ENCODE measurements around the gene RABGGTA. TPM values are rescaled to one million over a fixed set of nuclear protein-coding genes. Genes with fewer than 3 reads are reported as not detected.

The RABGGTA gene
- total RNA-seq, 1 experiment from 2014 or later, result 25.6 TPM

- Histone ChIP-seq H2BK20ac (ENCODE audit: low read depth, low read length, poor library complexity, severe bottlenecking) (no peak overlapping the region), H3K27me3 (ENCODE audit: insufficient read depth, low read length) (no peaks in the 10 kb centered on the region), H3T11ph (ENCODE audit: low read length) (no peak overlapping the region), H3K56ac (ENCODE audit: insufficient read length, low read depth, low read length) (no peak overlapping the region), H4K5ac (ENCODE audit: insufficient read length, low read depth, low read length) (no peak overlapping the region), H3K18ac (ENCODE audit: insufficient read length, low read depth, low read length) (no peak overlapping the region), H3K4me2 (ENCODE audit: insufficient read depth, insufficient read length, low read length) (no peak overlapping the region), H3K9ac (ENCODE audit: extremely low read depth, insufficient read length, low read length) (no peak overlapping the region), H4K20me1 (ENCODE audit: control insufficient read depth, insufficient read depth, insufficient read length) (no peaks in the 10 kb centered on the region), H4K91ac (ENCODE audit: insufficient read length, low read depth, low read length) (no peak overlapping the region), H3K79me1 (ENCODE audit: insufficient read depth, low read depth, low read length, poor library complexity, severe bottlenecking) (no peaks in the 10 kb centered on the region), H3K23ac (ENCODE audit: insufficient read length, low read depth, low read length) (no peak overlapping the region), H4K8ac (replicated peaks; ENCODE audit: insufficient read length, low read depth, low read length) (no peak overlapping the region), H3K23me2 (ENCODE audit: insufficient read length, low read depth, low read length, poor library complexity, severe bottlenecking) (no peaks in the 10 kb centered on the region), H2BK12ac (ENCODE audit: insufficient read length, low read depth, low read length) (no peak overlapping the region), H3K4ac (ENCODE audit: low read depth, low read length) (no peak overlapping the region), H3K4me1 (ENCODE audit: insufficient read depth, low read length) (no peaks in the 10 kb centered on the region), H2BK120ac (ENCODE audit: low read depth, low read length, poor library complexity, severe bottlenecking) (no peak overlapping the region), H2AFZ (ENCODE audit: low read length) (no peak overlapping the region), H2AK5ac (ENCODE audit: insufficient read length, low read length) (no peak overlapping the region), H3K9me3 (ENCODE audit: control insufficient read depth, low read depth, low read length) (no peaks in the 10 kb centered on the region), H3K79me2 (ENCODE audit: insufficient read depth, low read length) (no peaks in the 10 kb centered on the region), H2BK5ac (ENCODE audit: insufficient read length, low read length) (no peak overlapping the region), H3K27ac (ENCODE audit: insufficient read length, low read depth, low read length) (no peak overlapping the region), H3K14ac (ENCODE audit: insufficient read depth, low read length) (no peak overlapping the region), H2BK15ac (ENCODE audit: low read depth, low read length) (no peak overlapping the region)
- WGBS (ENCODE audit: extremely low coverage, insufficient read length, low lambda C conversion rate), result no CpG with 5 or more reads among the region's 16 CpGs
- TF ChIP-seq CTCF (conservative IDR thresholded peaks at IDR 0.05), result no peak
- no peak for DNase-seq
- Mint-ChIP-seq H3K36me3 (ENCODE audit: insufficient read depth in 1 of 3, low read depth in 3 of 3) (no peaks in the 10 kb centered on the region), H3K9me3 (no peaks in the 10 kb centered on the region), H3K27me3 (ENCODE audit: low read depth) (no peaks in the 10 kb centered on the region; the same call in 1 of the 2 replicates), H3K4me1 (no peaks in the 10 kb centered on the region; a peak in 2 of 4 replicates), H3K27ac (peak overlapping the region in 1 of 3 experiments; percentile 85; a peak in 1 of 7 replicates), H3K4me3 (no peak overlapping the region)
Observed at GRCh38 chr14:24259282-24260025, 11.9 kb downstream of the RABGGTA start.

All from H9 (cell line).